GM12891 (cell line): ENCODE results near the gene SIL1.

Experiments
- POLR2A ChIP-seq: IDR thresholded peaks from 2 replicates; pipeline ENCODE4 v1.6.1; 2011; ENCODE audit warnings: low read depth, low read length, control low read depth
- POLR2AphosphoS5 ChIP-seq: IDR thresholded peaks from 2 replicates; pipeline ENCODE4 v1.6.1; 2011; ENCODE audit warnings: low read depth, low read length, control low read depth
- POU2F2 ChIP-seq: IDR thresholded peaks from 2 replicates; pipeline ENCODE4 v1.6.1; 2011; ENCODE audit warnings: low read depth, mild to moderate bottlenecking, control low read depth, low read length, moderate library complexity
- TAF1 ChIP-seq: IDR thresholded peaks from 2 replicates; pipeline ENCODE4 v1.6.1; 2011; ENCODE audit warnings: low read depth, low read length, control low read depth

- TF ChIP-seq POLR2A (no peak), POLR2AphosphoS5 (no peak), POU2F2 (no peak), TAF1 (no peak)
Observed at GRCh38 chr5:139212906-139213305, 14.7 kb upstream of the SIL1 start.
